Measurements from ENCODE around the gene TSC2.
"Not testable (repeated sequence)": the region's sequence is repeated elsewhere in the genome, so short reads cannot be mapped to it uniquely, and the experiment has no call there.

TSC2 gene

GRCh38 chr16:2009791-2010510, 37.8 kb upstream of the TSC2 start, which contains the start of gene ZNF598:
ZNF598 (minus strand) TSS chr16:2009821.
- peak; percentile 66 for DNase-seq

- not testable (repeated sequence) for DNase-seq
Observed at GRCh38 chr16:2011726-2012125, 36.1 kb upstream of the TSC2 start.

- DNase-seq = no peak
Observed at GRCh38 chr16:2013527-2013926, 34.3 kb upstream of the TSC2 start.

- peak; percentile 69 for DNase-seq
Observed at GRCh38 chr16:2015117-2015946, 32.5 kb upstream of the TSC2 start.

GRCh38 chr16:2015947-2016208, 31.9 kb upstream of the TSC2 start:
- DNase-seq = no peak

- DNase-seq = no peak
Observed at GRCh38 chr16:2016407-2016922, 31.3 kb upstream of the TSC2 start.

GRCh38 chr16:2019518-2019920, 28.3 kb upstream of the TSC2 start, which contains the start of gene NPW:
NPW (plus strand) TSS chr16:2019785.
- no peak for DNase-seq

- no peak for DNase-seq
Observed at GRCh38 chr16:2019921-2020831, 27.6 kb upstream of the TSC2 start.

- DNase-seq = peak; percentile 81
Observed at GRCh38 chr16:2022723-2023091, 25.1 kb upstream of the TSC2 start.

- DNase-seq = peak; percentile 93
Observed at GRCh38 chr16:2023092-2024031, 24.4 kb upstream of the TSC2 start.

- DNase-seq = no peak
Observed at GRCh38 chr16:2024032-2024420, 23.8 kb upstream of the TSC2 start.

GRCh38 chr16:2025251-2025650, 22.5 kb upstream of the TSC2 start:
- no peak for DNase-seq

GRCh38 chr16:2025878-2026460, 21.8 kb upstream of the TSC2 start:
- no peak for DNase-seq

- peak; percentile 27 for DNase-seq
Observed at GRCh38 chr16:2026461-2027023, 21.2 kb upstream of the TSC2 start, which contains the start of gene NHERF2. NHERF2 (plus strand) TSS chr16:2026902; CDS start chr16:2027006, 104 bp downstream.

GRCh38 chr16:2027024-2028010, 20.5 kb upstream of the TSC2 start:
- no peak for DNase-seq

- DNase-seq = no peak
Observed at GRCh38 chr16:2028146-2028545, 19.6 kb upstream of the TSC2 start.

GRCh38 chr16:2028620-2029220, 19.1 kb upstream of the TSC2 start:
- no peak for DNase-seq

GRCh38 chr16:2029350-2029749, 18.4 kb upstream of the TSC2 start:
- no peak for DNase-seq

GRCh38 chr16:2030036-2030435, 17.7 kb upstream of the TSC2 start:
- no peak for DNase-seq
